ENCODE results near the gene SWAP70.

- TF ChIP-seq CTCF (conservative IDR thresholded peaks at IDR 0.05) (no peak), EZH2 (IDR thresholded peaks at IDR 0.05; ENCODE audit: low read depth) (no peak)
Observed at GRCh38 chr11:9732453-9732852, 68.6 kb downstream of the SWAP70 start.

Measured in PC-9 (cell line).